NB4 (cell line): ENCODE data around the gene RSAD1.

Experiments used
- CTCF ChIP-seq: IDR thresholded peaks from one replicate; pipeline ENCODE4 v1.5.1; 2012; ENCODE audit warnings: low read depth, low read length
- MAX ChIP-seq: IDR thresholded peaks from 2 replicates; pipeline ENCODE4 v1.6.1; 2011; ENCODE audit warnings: low read depth, low read length
- MYC ChIP-seq: IDR thresholded peaks from 2 replicates; pipeline ENCODE4 v1.6.1; 2011; ENCODE audit warnings: low read depth, low read length
- POLR2A ChIP-seq: IDR thresholded peaks from 2 replicates; pipeline ENCODE4 v1.6.1; 2011; ENCODE audit warnings: mild to moderate bottlenecking; ENCODE audit not compliant: insufficient read length; ENCODE audit errors: extremely low read depth

GRCh38 chr17:50527155-50527762, 48.6 kb downstream of the RSAD1 start:
- TF ChIP-seq POLR2A = no peak
- TF ChIP-seq CTCF = no peak
- TF ChIP-seq MAX = no peak
- no peak for TF ChIP-seq MYC
